H1 (cell line): ENCODE data around the gene WNT7A. TPM values are rescaled to one million over a fixed set of nuclear protein-coding genes. Genes with fewer than 3 reads are reported as not detected.

ENCODE experiments used
- CTCF ChIA-PET: fragments of 300-600 bp; sonication (Branson Sonifier 250); formaldehyde crosslinking; loops from one replicate; lab custom pipeline; 2021; ENCODE audit not compliant: partially characterized antibody; lab: Charles Lee
- POLR2A ChIA-PET: fragments of 300-600 bp; sonication (Branson Sonifier 250); formaldehyde crosslinking; loops from one replicate; lab custom pipeline; 2021; ENCODE audit warnings: inconsistent platforms; ENCODE audit not compliant: partially characterized antibody; lab: Charles Lee
- DNase-seq, 2 experiments: peaks; one replicate each; pipeline versions ENCODE4 v3.0.0 to v3.0.0-alpha.2; 2010 to 2022; ENCODE audit warnings: low spot score in 2 of 2, low read depth in 1 of 2, mixed read lengths in 1 of 2
- FAIRE-seq: peaks from 2 replicates; lab custom pipeline; 2011; peaks lifted over from hg19 to GRCh38; lab: Jason Lieb, UNC
- H2AFZ ChIP-seq: 2 replicates; pipeline ENCODE4 v1.8.1; 2012; ENCODE audit warnings: low read length, inconsistent platforms
- H2AK5ac ChIP-seq: 2 replicates; pipeline ENCODE4 v1.6.1; 2013; ENCODE audit warnings: low read depth, low read length
- H2BK120ac ChIP-seq: replicated peaks from 2 replicates; pipeline ENCODE3; 2013; ENCODE audit warnings: low read depth, low read length, inconsistent platforms
- H2BK12ac ChIP-seq: 2 replicates; pipeline ENCODE4 v1.6.1; 2013; ENCODE audit warnings: low read depth, low read length
- H2BK15ac ChIP-seq: 2 replicates; pipeline ENCODE4 v1.6.1; 2013; ENCODE audit warnings: low read length
- H2BK20ac ChIP-seq: 2 replicates; pipeline ENCODE4 v1.6.1; 2013; ENCODE audit warnings: low read length
- H2BK5ac ChIP-seq: 2 replicates; pipeline ENCODE4 v1.6.1; 2013; ENCODE audit warnings: low read depth, low read length
- H3K14ac ChIP-seq: 2 replicates; pipeline ENCODE4 v1.6.1; 2013; ENCODE audit warnings: inconsistent platforms; ENCODE audit not compliant: insufficient read length
- H3K18ac ChIP-seq: 2 replicates; pipeline ENCODE4 v1.6.1; 2013; ENCODE audit warnings: low read length; ENCODE audit errors: extremely low read depth
- H3K23ac ChIP-seq: 2 replicates; pipeline ENCODE4 v1.6.1; 2013; ENCODE audit warnings: inconsistent platforms; ENCODE audit not compliant: insufficient read length
- H3K23me2 ChIP-seq: 2 replicates; pipeline ENCODE4 v1.6.1; 2013; ENCODE audit warnings: low read depth, low read length
- H3K27ac ChIP-seq: 2 replicates; pipeline ENCODE4 v1.6.1; 2011; ENCODE audit warnings: low read depth, low read length, inconsistent platforms
- H3K27me3 ChIP-seq, 4 experiments: replicated peaks in 1 of 4; 1 replicate in 1 of 4; 2 replicates in 3 of 4; pipeline versions ENCODE4 v1.6.1 to v1.8.1; 2011 to 2013; ENCODE audit warnings: low read length in 3 of 4, mild to moderate bottlenecking in 3 of 4, inconsistent platforms in 2 of 4, mixed read lengths in 2 of 4, moderate library complexity in 1 of 4; ENCODE audit not compliant: control insufficient read depth in 3 of 4, insufficient read depth in 3 of 4; ENCODE audit errors: extremely low read depth in 1 of 4
- H3K36me3 ChIP-seq, 4 experiments: 2 replicates each; pipeline versions ENCODE4 v1.6.1 to v1.8.1; 2011 to 2013; ENCODE audit warnings: mild to moderate bottlenecking in 4 of 4, low read length in 3 of 4, moderate library complexity in 2 of 4, control low read depth in 1 of 4, inconsistent platforms in 1 of 4; ENCODE audit not compliant: insufficient read depth in 4 of 4, control insufficient read depth in 2 of 4
- H3K4ac ChIP-seq: replicated peaks from 2 replicates; pipeline ENCODE3; 2013; ENCODE audit warnings: low read length, low read depth, mixed read lengths, inconsistent platforms; ENCODE audit not compliant: insufficient read length
- H3K4me1 ChIP-seq, 4 experiments: replicated peaks in 1 of 4; 1 replicate in 1 of 4; 2 replicates in 3 of 4; pipeline versions ENCODE4 v1.6.1 to v1.8.1; 2011 to 2013; ENCODE audit warnings: low read length in 3 of 4, inconsistent platforms in 2 of 4, mixed read lengths in 1 of 4; ENCODE audit not compliant: insufficient read depth in 4 of 4, control insufficient read depth in 3 of 4
- H3K4me2 ChIP-seq, 2 experiments: 2 replicates each; pipeline versions ENCODE4 v1.6.1 to v1.8.1; 2011 to 2013; ENCODE audit warnings: low read depth in 2 of 2, low read length in 2 of 2, control low read depth in 1 of 2, inconsistent platforms in 1 of 2, mild to moderate bottlenecking in 1 of 2; ENCODE audit not compliant: insufficient read depth in 1 of 2
- H3K4me3 ChIP-seq, 4 experiments: fragments of 200-600, 300-600 bp in 1 of 4; sonication (generic), shearing (Covaris generic), sonication (Bioruptor Twin) in 1 of 4; 2 replicates each; pipeline versions ENCODE4 v1.5.1 to v1.8.1; 2011 to 2016; ENCODE audit warnings: low read length in 4 of 4, low read depth in 3 of 4, control low read depth in 2 of 4, inconsistent platforms in 2 of 4, mild to moderate bottlenecking in 2 of 4, mixed read lengths in 1 of 4, moderate library complexity in 1 of 4; ENCODE audit not compliant: insufficient read depth in 2 of 4; ENCODE audit errors: extremely low read depth in 1 of 4
- H3K56ac ChIP-seq: replicated peaks from 2 replicates; pipeline ENCODE3; 2013; ENCODE audit warnings: low read depth, mild to moderate bottlenecking, mixed read lengths, low read length, inconsistent platforms; ENCODE audit not compliant: insufficient read length
- H3K79me1 ChIP-seq: 2 replicates; pipeline ENCODE4 v1.6.1; 2013; ENCODE audit warnings: low read depth, low read length, control low read depth
- H3K79me2 ChIP-seq, 2 experiments: 2 replicates each; pipeline versions ENCODE4 v1.6.1 to v1.8.1; 2012 to 2013; ENCODE audit warnings: low read length in 2 of 2, mild to moderate bottlenecking in 2 of 2, inconsistent platforms in 1 of 2; ENCODE audit not compliant: insufficient read depth in 2 of 2, control insufficient read depth in 1 of 2
- H3K9ac ChIP-seq, 4 experiments: replicated peaks in 1 of 4; 1 replicate in 1 of 4; 2 replicates in 3 of 4; pipeline versions ENCODE4 v1.6.1 to v1.8.1; 2011 to 2013; ENCODE audit warnings: low read depth in 3 of 4, low read length in 3 of 4, control low read depth in 2 of 4, mild to moderate bottlenecking in 2 of 4, moderate library complexity in 2 of 4, inconsistent platforms in 1 of 4; ENCODE audit errors: extremely low read depth in 1 of 4
- H3K9me3 ChIP-seq, 2 experiments: 2 replicates each; pipeline versions ENCODE4 v1.6.1 to v1.8.1; 2012 to 2013; ENCODE audit warnings: mild to moderate bottlenecking in 2 of 2, moderate library complexity in 2 of 2, control low read depth in 1 of 2, inconsistent platforms in 1 of 2, low read depth in 1 of 2, low read length in 1 of 2, mixed read lengths in 1 of 2; ENCODE audit not compliant: insufficient read depth in 2 of 2
- H4K20me1 ChIP-seq, 2 experiments: replicated peaks in 1 of 2; 2 replicates each; pipeline versions ENCODE3 to v1.8.1; 2011 to 2013; ENCODE audit warnings: inconsistent platforms in 2 of 2, low read length in 2 of 2, mild to moderate bottlenecking in 1 of 2; ENCODE audit not compliant: insufficient read depth in 2 of 2, control insufficient read depth in 1 of 2
- H4K5ac ChIP-seq: 2 replicates; pipeline ENCODE4 v1.6.1; 2013; ENCODE audit warnings: low read length, low read depth, mixed read lengths, inconsistent platforms; ENCODE audit not compliant: insufficient read length
- H4K8ac ChIP-seq: 2 replicates; pipeline ENCODE4 v1.8.0; 2013; ENCODE audit warnings: mild to moderate bottlenecking, moderate library complexity, low read length, inconsistent platforms; ENCODE audit not compliant: insufficient read depth; ENCODE audit errors: extremely low read depth
- H4K91ac ChIP-seq: replicated peaks from 2 replicates; pipeline ENCODE3; 2013; ENCODE audit warnings: low read length, mixed read lengths, inconsistent platforms; ENCODE audit not compliant: insufficient read length
- FOSL1 ChIP-seq: IDR thresholded peaks from 2 replicates; pipeline ENCODE4 v1.6.1; 2011; ENCODE audit warnings: mild to moderate bottlenecking, low read depth, low read length, moderate library complexity; ENCODE audit not compliant: insufficient read depth
- RFX5 ChIP-seq: IDR thresholded peaks from 2 replicates; pipeline ENCODE4 v1.6.1; 2011; ENCODE audit warnings: low read depth, low read length, improper control_type of control experiment, borderline replicate concordance
- WGBS, 2 experiments: shearing (Covaris generic) in 1 of 2; methylation state at CpG; one replicate each; pipeline versions ENCODE4 v1.1.6 to v1.1.7; 2013 to 2015; ENCODE audit warnings: low lambda C conversion rate in 2 of 2, mixed read lengths in 2 of 2, inconsistent platforms in 1 of 2, low coverage in 1 of 2, missing lambda C conversion rate in 1 of 2; ENCODE audit not compliant: insufficient replicate concordance in 2 of 2, insufficient coverage in 1 of 2, insufficient read length in 1 of 2; ENCODE audit errors: extremely low coverage in 1 of 2, missing lambda C conversion rate in 1 of 2; 5-methylcytosine and 5-hydroxymethylcytosine counted together
- polyA plus RNA-seq, 7 experiments: library from polyadenylated mRNA; depleted of rRNA in 3 of 7; stranded (reverse) in 5 of 7; unstranded in 2 of 7; fragments of >200 nt in 5 of 7; fragments of 200-250 nt in 2 of 7; gene quantifications; 1 replicate in 5 of 7; 2 replicates in 1 of 7; 4 replicates in 1 of 7; pipeline versions ENCODE4 v1.2.1 to v1.2.3, GENCODE V29; 2011 to 2013; ENCODE audit warnings: missing spikeins in 2 of 7, mixed read lengths in 2 of 7
- total RNA-seq: library from RNA; stranded (reverse); fragmentation: NEBNext Ultra II Directional; extraction: Animal tissue kit (Norgen Biotek cat#: 25700); gene quantifications from 2 replicates; pipeline ENCODE4 v1.2.1, GENCODE V29; 2021
- TF ChIP-seq, protein P1 (sequence below): IDR thresholded peaks from 2 replicates; pipeline ENCODE4 v1.6.1; 2012; ENCODE audit warnings: inconsistent platforms

Gene WNT7A
- total and polyA plus RNA-seq, 2 of the 8 experiments (the other 6 are each of a cell fraction or from before 2014, with no cell fraction given), result 0.02 TPM; not detected in 1

DNA sequence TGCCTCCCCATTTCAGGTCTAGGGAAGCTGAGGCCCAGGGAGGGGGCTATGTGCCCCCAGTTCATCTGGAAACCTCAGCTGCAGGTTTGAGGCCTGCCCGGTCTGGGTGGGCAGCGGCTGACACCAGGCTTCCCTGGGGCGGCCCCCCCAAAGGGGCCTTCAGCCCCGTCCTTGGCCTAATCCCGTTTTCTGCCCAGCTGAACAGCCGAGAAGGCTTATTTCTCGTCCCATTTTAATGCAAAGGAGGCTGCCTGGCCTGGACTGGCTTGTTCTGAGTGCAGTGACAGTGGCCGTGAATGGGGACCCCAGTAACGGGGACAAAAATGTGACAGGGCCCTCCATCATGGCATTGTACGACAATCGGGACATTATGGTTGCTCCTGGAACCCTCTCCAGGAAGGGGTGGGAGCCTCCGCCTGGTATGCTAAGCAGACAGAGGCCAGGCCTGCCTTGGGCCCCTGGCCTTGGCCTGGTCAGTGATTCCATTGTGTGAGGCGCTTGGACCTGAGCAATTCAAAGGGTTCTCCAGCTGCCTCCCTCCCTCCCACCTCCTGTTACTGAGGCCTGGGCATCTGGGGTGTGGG lies 93.9 kb downstream of the WNT7A start:
- no peak for FAIRE-seq
- Histone ChIP-seq H3K14ac (no peak overlapping the region), H3K56ac (no peak overlapping the region), H3K27me3 (peaks cover 0 to 2% (median 0%) of the 10 kb centered on the region in 4 experiments; a peak in 1 of 7 replicates), H3K23me2 (0 out of 2 replicates have a peak, but pooled peaks cover 2% of the 10 kb centered on the region), H3K4me3 (no peak overlapping the region; a peak in 1 of 8 replicates)
- POLR2A ChIA-PET, result interaction anchor here (1.3 kb wide), 1 partner anchor 10 kb away, joined by 3 read pairs; no protein-coding TSS in a partner anchor
- TF ChIP-seq, protein P1, sequence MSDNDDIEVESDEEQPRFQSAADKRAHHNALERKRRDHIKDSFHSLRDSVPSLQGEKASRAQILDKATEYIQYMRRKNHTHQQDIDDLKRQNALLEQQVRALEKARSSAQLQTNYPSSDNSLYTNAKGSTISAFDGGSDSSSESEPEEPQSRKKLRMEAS, result no peak
- TF ChIP-seq RFX5 (no peak), FOSL1 (no peak)
- TF ChIP-seq, all 59 proteins: peak for 0
- Histone ChIP-seq H3K79me1 (no peaks in the 10 kb centered on the region), H3K18ac (no peak overlapping the region; the same call in 1 of the 2 replicates), H3K4ac (no peak overlapping the region), H2AFZ (peak overlapping the region; percentile 40; the same call in 1 of the 2 replicates), H3K9ac (no peak overlapping the region), H3K4me2 (peak overlapping the region in 1 of 2 experiments; percentile 61; a peak in 1 of 4 replicates), H3K79me2 (no peaks in the 10 kb centered on the region), H3K27ac (no peak overlapping the region), H3K23ac (no peak overlapping the region), H2BK20ac (no peak overlapping the region), H4K8ac (peak overlapping the region; percentile 58), H2BK15ac (no peak overlapping the region), H3K36me3 (no peaks in the 10 kb centered on the region), H4K5ac (no peak overlapping the region), H2AK5ac (no peak overlapping the region), H4K91ac (no peak overlapping the region), H2BK120ac (no peak overlapping the region), H2BK5ac (no peak overlapping the region), H3K9me3 (no peaks in the 10 kb centered on the region), H2BK12ac (peak overlapping the region; percentile 60; the same call in 1 of the 2 replicates), H3K4me1 (peaks cover 0 to 16% (median 9%) of the 10 kb centered on the region in 4 experiments; a peak in 5 of 7 replicates), H4K20me1 (no peaks in the 10 kb centered on the region)
- no peak for DNase-seq
- CTCF ChIA-PET, result interaction anchor here (0.6 to 4.8 kb wide), 9 partner anchors 9 to 144 kb away, joined by 3 to 26 read pairs (median 3); no protein-coding TSS in a partner anchor
- 95% methylated on average over 11 of the region's 13 CpGs; no CpG with 5 or more reads in 1 of the 2 experiments for WGBS, 2 experiments
